ENCODE data around the gene ZDHHC17.

DNA sequence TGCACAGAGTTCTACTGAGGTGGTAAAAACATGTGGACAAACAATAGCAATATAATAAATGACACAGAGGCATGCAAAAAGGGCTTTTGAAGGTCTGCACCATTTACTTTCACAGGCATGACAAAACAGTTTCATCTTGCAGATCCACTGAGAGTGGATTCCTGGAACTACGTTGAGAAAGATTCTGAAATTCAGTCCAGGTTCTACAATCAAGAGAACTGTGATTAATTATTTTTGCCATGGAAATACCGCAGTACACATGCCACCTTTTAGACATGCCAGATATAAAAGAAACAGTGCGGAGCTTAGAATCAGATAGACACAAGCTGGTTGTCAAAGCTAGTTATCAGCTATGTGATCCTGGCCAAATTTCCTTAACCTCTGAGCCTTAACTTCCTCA is 110.1 kb downstream of the ZDHHC17 start:
- TF ChIP-seq CTCF (IDR thresholded peaks at IDR 0.05): no peak
- no peak for TF ChIP-seq POLR2A (IDR thresholded peaks at IDR 0.05)
